CD4-positive, CD25-positive, alpha-beta regulatory T cell (primary cell): ENCODE measurements around the gene DAO. TPM values are rescaled to one million over a fixed set of nuclear protein-coding genes. Genes with fewer than 3 reads are reported as not detected.
A peak's percentile ranks its signal among the peaks of the same experiment; 100 is the strongest.

Experiments
- ATAC-seq, 2 donors: fragments of 150-1000 bp; cut with Tn5 transposase; one replicate each; pipeline ENCODE4 v1.10.0; 2021; ENCODE audit warnings: low read depth in 2 of 2, moderate number of reproducible peaks in 2 of 2, moderate library complexity in 1 of 2
- DNase-seq, 3 donors: peaks; one replicate each; pipeline versions ENCODE4 v3.0.0 to v3.0.0-alpha.2; 2012 to 2022; ENCODE audit warnings: mixed read lengths in 1 of 3
- H3K27ac ChIP-seq: one replicate; pipeline ENCODE4 v1.7.0; 2013; ENCODE audit warnings: mild to moderate bottlenecking, low read length; ENCODE audit not compliant: insufficient read depth, poor library complexity, severe bottlenecking
- H3K27me3 ChIP-seq: one replicate; pipeline ENCODE4 v1.7.0; 2013; ENCODE audit warnings: low read length; ENCODE audit not compliant: control insufficient read depth, insufficient read depth
- H3K36me3 ChIP-seq: one replicate; pipeline ENCODE4 v1.7.0; 2013; ENCODE audit warnings: mild to moderate bottlenecking, low read length, moderate library complexity; ENCODE audit not compliant: control insufficient read depth, insufficient read depth
- H3K4me1 ChIP-seq: 2 replicates; pipeline ENCODE4 v1.7.0; 2013; ENCODE audit warnings: mild to moderate bottlenecking, low read length; ENCODE audit not compliant: insufficient read depth, control insufficient read depth, poor library complexity, severe bottlenecking
- H3K4me3 ChIP-seq: one replicate; pipeline ENCODE4 v1.7.0; 2013; ENCODE audit warnings: low read depth, mild to moderate bottlenecking, low read length, moderate library complexity
- H3K9me3 ChIP-seq, 2 experiments: 1 replicate in 1 of 2; 2 replicates in 1 of 2; pipeline ENCODE4 v1.7.0; 2013; ENCODE audit warnings: low read length in 2 of 2, mild to moderate bottlenecking in 1 of 2, moderate library complexity in 1 of 2; ENCODE audit not compliant: control insufficient read depth in 2 of 2
- H3K27ac Mint-ChIP-seq, 3 donors: one replicate each; pipeline ENCODE4 v1.8.0; 2020 to 2022; ENCODE audit warnings: mild to moderate bottlenecking in 3 of 3, mixed read lengths in 3 of 3, moderate library complexity in 2 of 3
- H3K27me3 Mint-ChIP-seq: one replicate; pipeline ENCODE4 v1.8.0; 2022; ENCODE audit warnings: mild to moderate bottlenecking, mixed read lengths
- H3K36me3 Mint-ChIP-seq: one replicate; pipeline ENCODE4 v1.8.0; 2020; ENCODE audit warnings: mixed read lengths
- H3K4me1 Mint-ChIP-seq, 4 donors: one replicate each; pipeline ENCODE4 v1.8.0; 2020 to 2022; ENCODE audit warnings: mixed read lengths in 4 of 4, mild to moderate bottlenecking in 1 of 4
- H3K4me3 Mint-ChIP-seq, 4 donors: one replicate each; pipeline ENCODE4 v1.8.0; 2020 to 2022; ENCODE audit warnings: mild to moderate bottlenecking in 4 of 4, mixed read lengths in 4 of 4, moderate library complexity in 3 of 4
- H3K9me3 Mint-ChIP-seq, 7 donors: one replicate each; pipeline ENCODE4 v1.8.0; 2020 to 2022; ENCODE audit warnings: mixed read lengths in 7 of 7, mild to moderate bottlenecking in 3 of 7, moderate library complexity in 2 of 7
- polyA plus RNA-seq, 4 donors: library from polyadenylated mRNA; unstranded; fragments of 300-500 nt; fragmentation: Illumina TruSeq; gene quantifications; one replicate each; pipeline ENCODE4 v1.2.3, GENCODE V29; 2021
- total RNA-seq: library from RNA; stranded (reverse); gene quantifications from one replicate; pipeline ENCODE4 v1.2.3, GENCODE V29; 2022

DAO gene
- total and polyA plus RNA-seq, 5 donors from 2014 or later, result not detected

GRCh38 chr12:108842361-108842760 is 37.5 kb upstream of the DAO start:
- H3K9me3 Mint-ChIP-seq, result no peaks in the 10 kb centered on the region
- ATAC-seq (no peak), DNase-seq (no peak)
- no peaks in the 10 kb centered on the region for H3K9me3 ChIP-seq
- H3K27me3 ChIP-seq, result no peaks in the 10 kb centered on the region
- peaks cover 12 to 39% (median 28%) of the 10 kb centered on the region in 4 donors for H3K4me1 Mint-ChIP-seq
- H3K4me1 ChIP-seq, result peaks cover 26% of the 10 kb centered on the region
- no peak overlapping the region for H3K4me3 Mint-ChIP-seq
- peaks cover 15% of the 10 kb centered on the region for H3K36me3 Mint-ChIP-seq
- no peak overlapping the region for H3K4me3 ChIP-seq
- H3K36me3 ChIP-seq, result peaks cover 22% of the 10 kb centered on the region
- peak overlapping the region in 2 of 3 donors; percentile 31 to 94 for H3K27ac Mint-ChIP-seq
- no peaks in the 10 kb centered on the region for H3K27me3 Mint-ChIP-seq
- no peak overlapping the region for H3K27ac ChIP-seq

- H3K4me1 ChIP-seq, result peaks cover 17% of the 10 kb centered on the region
- no peaks in the 10 kb centered on the region for H3K27me3 Mint-ChIP-seq
- peaks cover 21% of the 10 kb centered on the region for H3K36me3 Mint-ChIP-seq
- no peaks in the 10 kb centered on the region for H3K27me3 ChIP-seq
- no peak overlapping the region for H3K27ac Mint-ChIP-seq
- DNase-seq, result no peak
- peaks cover 28% of the 10 kb centered on the region for H3K36me3 ChIP-seq
- H3K9me3 ChIP-seq, result no peaks in the 10 kb centered on the region
- no peaks in the 10 kb centered on the region for H3K9me3 Mint-ChIP-seq
- H3K4me1 Mint-ChIP-seq, result peaks cover 8 to 31% (median 24%) of the 10 kb centered on the region in 4 donors
- no peak for ATAC-seq
- no peak overlapping the region for H3K4me3 ChIP-seq
- H3K27ac ChIP-seq, result no peak overlapping the region
- no peak overlapping the region for H3K4me3 Mint-ChIP-seq
These were observed 36.7 kb upstream of the DAO start for GRCh38 chr12:108843187-108843586.

GRCh38 chr12:108845696-108846095 is 34.2 kb upstream of the DAO start:
- no peaks in the 10 kb centered on the region for H3K9me3 ChIP-seq
- H3K27me3 Mint-ChIP-seq, result no peaks in the 10 kb centered on the region
- H3K27ac Mint-ChIP-seq, result no peak overlapping the region
- no peaks in the 10 kb centered on the region for H3K9me3 Mint-ChIP-seq
- H3K4me3 ChIP-seq, result no peak overlapping the region
- H3K4me1 Mint-ChIP-seq, result peaks cover 0 to 11% (median 5%) of the 10 kb centered on the region in 4 donors
- peaks cover 24% of the 10 kb centered on the region for H3K36me3 Mint-ChIP-seq
- H3K27ac ChIP-seq, result no peak overlapping the region
- H3K36me3 ChIP-seq, result peaks cover 33% of the 10 kb centered on the region
- no peak for ATAC-seq
- no peaks in the 10 kb centered on the region for H3K27me3 ChIP-seq
- no peak overlapping the region for H3K4me3 Mint-ChIP-seq
- H3K4me1 ChIP-seq, result no peaks in the 10 kb centered on the region
- no peak for DNase-seq

GRCh38 chr12:108846290-108846701 is 33.6 kb upstream of the DAO start:
- Mint-ChIP-seq H3K4me1 (peaks cover 0 to 8% (median 4%) of the 10 kb centered on the region in 4 donors), H3K9me3 (no peaks in the 10 kb centered on the region), H3K27ac (no peak overlapping the region), H3K27me3 (no peaks in the 10 kb centered on the region), H3K36me3 (peaks cover 24% of the 10 kb centered on the region), H3K4me3 (no peak overlapping the region)
- Histone ChIP-seq H3K9me3 (no peaks in the 10 kb centered on the region), H3K4me3 (no peak overlapping the region), H3K27me3 (no peaks in the 10 kb centered on the region), H3K27ac (no peak overlapping the region), H3K4me1 (no peaks in the 10 kb centered on the region), H3K36me3 (peaks cover 36% of the 10 kb centered on the region)
- DNase-seq, result no peak
- no peak for ATAC-seq

- Histone ChIP-seq H3K4me3 (no peak overlapping the region), H3K27ac (no peak overlapping the region), H3K27me3 (no peaks in the 10 kb centered on the region), H3K36me3 (peaks cover 41% of the 10 kb centered on the region), H3K9me3 (no peaks in the 10 kb centered on the region), H3K4me1 (no peaks in the 10 kb centered on the region)
- H3K27me3 Mint-ChIP-seq, result no peaks in the 10 kb centered on the region
- peaks cover 0 to 7% (median 7%) of the 10 kb centered on the region in 4 donors for H3K4me1 Mint-ChIP-seq
- peak overlapping the region; percentile 12 to 75 (median 29) for H3K27ac Mint-ChIP-seq
- H3K36me3 Mint-ChIP-seq, result peaks cover 27% of the 10 kb centered on the region
- H3K4me3 Mint-ChIP-seq, result no peak overlapping the region
- H3K9me3 Mint-ChIP-seq, result no peaks in the 10 kb centered on the region
- DNase-seq, result no peak
- no peak for ATAC-seq
These were observed 32.2 kb upstream of the DAO start for GRCh38 chr12:108847705-108848104.

DNA sequence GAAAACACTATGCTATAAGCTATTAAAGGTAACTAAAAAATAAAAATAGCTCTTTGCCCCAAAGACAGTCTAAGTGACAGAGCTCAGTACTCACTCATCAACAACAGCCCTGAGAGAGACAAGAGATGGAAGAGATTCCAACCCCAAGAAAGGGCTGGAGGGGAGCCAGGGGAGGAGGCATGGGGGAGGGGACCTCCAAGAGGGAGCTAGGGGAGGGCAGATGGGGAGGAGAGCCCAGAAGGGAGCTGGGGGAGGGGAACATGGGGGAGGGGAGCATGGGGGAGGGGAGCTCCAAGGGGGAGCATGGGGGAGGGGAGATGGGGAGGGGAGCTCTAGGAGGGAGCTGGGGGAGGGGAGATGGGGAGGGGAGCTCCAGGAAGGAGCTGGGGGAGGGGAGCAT is 30.2 kb upstream of the DAO start:
- Mint-ChIP-seq H3K9me3 (no peaks in the 10 kb centered on the region), H3K36me3 (peaks cover 19% of the 10 kb centered on the region), H3K27me3 (no peaks in the 10 kb centered on the region), H3K4me1 (peaks cover 9 to 17% (median 11%) of the 10 kb centered on the region in 4 donors), H3K27ac (peak overlapping the region in 1 of 3 donors; percentile 89), H3K4me3 (no peak overlapping the region)
- ATAC-seq, result no peak
- Histone ChIP-seq H3K4me1 (no peaks in the 10 kb centered on the region), H3K36me3 (peaks cover 40% of the 10 kb centered on the region), H3K4me3 (no peak overlapping the region), H3K27me3 (no peaks in the 10 kb centered on the region), H3K9me3 (no peaks in the 10 kb centered on the region), H3K27ac (no peak overlapping the region)
- DNase-seq, result no peak

GRCh38 chr12:108850854-108851573 is 28.9 kb upstream of the DAO start:
- Mint-ChIP-seq H3K27me3 (no peaks in the 10 kb centered on the region), H3K9me3 (peaks cover 0 to 2% (median 0%) of the 10 kb centered on the region in 7 donors), H3K27ac (peak overlapping the region in 1 of 3 donors; percentile 81), H3K36me3 (peaks cover 17% of the 10 kb centered on the region), H3K4me1 (peaks cover 16 to 28% (median 23%) of the 10 kb centered on the region in 4 donors), H3K4me3 (no peak overlapping the region)
- Histone ChIP-seq H3K4me1 (peaks cover 6% of the 10 kb centered on the region), H3K27ac (no peak overlapping the region), H3K36me3 (peaks cover 35% of the 10 kb centered on the region), H3K9me3 (no peaks in the 10 kb centered on the region), H3K4me3 (no peak overlapping the region), H3K27me3 (no peaks in the 10 kb centered on the region)
- no peak for ATAC-seq
- no peak for DNase-seq
